GM21367 (cell line): ENCODE results near the gene LGALS1.
"Not testable (repeated sequence)": the region's sequence is repeated elsewhere in the genome, so short reads cannot be mapped to it uniquely, and the experiment has no call there.

ENCODE experiments used
- ATAC-seq: cut with Tn5 transposase; IDR thresholded peaks from one replicate; pipeline ENCODE4 v1.9.1; 2021; ENCODE audit not compliant: unreplicated experiment

Gene LGALS1

GRCh38 chr22:37686002-37686982, 10.9 kb downstream of the LGALS1 start, which contains the start of gene NOL12:
TSS of gene NOL12 (plus strand) at chr22:37686343. CDS start at chr22:37686393, 50 bp downstream.
- no peak for ATAC-seq

GRCh38 chr22:37690407-37690806, 15.0 kb downstream of the LGALS1 start:
- no peak for ATAC-seq

GRCh38 chr22:37690901-37691504, 15.6 kb downstream of the LGALS1 start:
- ATAC-seq, result no peak

GRCh38 chr22:37692627-37693285, 17.3 kb downstream of the LGALS1 start:
- ATAC-seq, result no peak

- not testable (repeated sequence) for ATAC-seq
Observed at GRCh38 chr22:37694131-37694530, 18.7 kb downstream of the LGALS1 start.

GRCh38 chr22:37696260-37696656, 20.8 kb downstream of the LGALS1 start:
- not testable (repeated sequence) for ATAC-seq

GRCh38 chr22:37696657-37697537, 21.5 kb downstream of the LGALS1 start, which contains the start of gene TRIOBP:
TSS of gene TRIOBP (plus strand) at chr22:37697048. CDS start at chr22:37701366, 4,318 bp downstream.
- peak; percentile 71 for ATAC-seq

- ATAC-seq, result no peak
Observed at GRCh38 chr22:37697538-37697835, 22.1 kb downstream of the LGALS1 start.

GRCh38 chr22:37701141-37701786, 25.8 kb downstream of the LGALS1 start:
- ATAC-seq, result no peak

GRCh38 chr22:37703906-37704305, 28.5 kb downstream of the LGALS1 start:
- no peak for ATAC-seq

GRCh38 chr22:37704645-37705044, 29.2 kb downstream of the LGALS1 start:
- ATAC-seq, result no peak

GRCh38 chr22:37705205-37705604, 29.8 kb downstream of the LGALS1 start:
- ATAC-seq, result no peak

GRCh38 chr22:37708580-37709444, 33.4 kb downstream of the LGALS1 start:
- no peak for ATAC-seq

- ATAC-seq, result no peak
Observed at GRCh38 chr22:37709445-37709765, 34.0 kb downstream of the LGALS1 start.

GRCh38 chr22:37710675-37711074, 35.2 kb downstream of the LGALS1 start:
- ATAC-seq, result no peak

- no peak for ATAC-seq
Observed at GRCh38 chr22:37711490-37711889, 36.1 kb downstream of the LGALS1 start.

- ATAC-seq, result no peak
Observed at GRCh38 chr22:37713761-37714160, 38.3 kb downstream of the LGALS1 start.

- no peak for ATAC-seq
Observed at GRCh38 chr22:37714634-37715033, 39.2 kb downstream of the LGALS1 start.

GRCh38 chr22:37715760-37716159, 40.3 kb downstream of the LGALS1 start:
- no peak for ATAC-seq
